NCI-H1694 treated with DMSO at 0.1 percent for 48 hours (cell line): ENCODE measurements around the gene ETV5.
"Not testable (repeated sequence)": the region's sequence is repeated elsewhere in the genome, so short reads cannot be mapped to it uniquely, and the experiment has no call there.

Experiments used
- DNase-seq: peaks from one replicate; lab custom pipeline; 2025; lab: John Stamatoyannopoulos, UW

Gene ETV5

GRCh38 chr3:186067360-186068242, 41.3 kb downstream of the ETV5 start:
- DNase-seq, result no peak

- DNase-seq, result no peak
These were observed 48.7 kb downstream of the ETV5 start for GRCh38 chr3:186060222-186060621.

DNA sequence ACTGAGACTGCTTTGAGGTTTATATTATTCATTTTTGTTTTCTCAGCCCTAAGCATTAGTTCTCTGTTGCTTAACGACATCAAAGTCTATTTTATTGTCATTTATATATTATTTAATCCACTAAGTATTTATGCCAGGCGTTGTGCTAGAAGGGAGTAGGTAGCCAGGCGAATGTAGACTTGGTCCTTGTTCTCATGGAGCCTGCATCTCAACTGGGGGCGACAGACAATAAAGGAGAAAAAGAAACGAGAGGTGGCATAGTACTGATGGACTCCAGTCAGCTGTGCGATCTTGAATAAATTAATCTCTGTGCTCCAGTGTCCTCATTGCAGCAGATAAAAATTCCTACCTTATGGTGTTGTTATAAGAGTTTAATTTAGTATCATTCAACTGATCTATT, 49.7 kb downstream of the ETV5 start:
- DNase-seq, result no peak

DNA sequence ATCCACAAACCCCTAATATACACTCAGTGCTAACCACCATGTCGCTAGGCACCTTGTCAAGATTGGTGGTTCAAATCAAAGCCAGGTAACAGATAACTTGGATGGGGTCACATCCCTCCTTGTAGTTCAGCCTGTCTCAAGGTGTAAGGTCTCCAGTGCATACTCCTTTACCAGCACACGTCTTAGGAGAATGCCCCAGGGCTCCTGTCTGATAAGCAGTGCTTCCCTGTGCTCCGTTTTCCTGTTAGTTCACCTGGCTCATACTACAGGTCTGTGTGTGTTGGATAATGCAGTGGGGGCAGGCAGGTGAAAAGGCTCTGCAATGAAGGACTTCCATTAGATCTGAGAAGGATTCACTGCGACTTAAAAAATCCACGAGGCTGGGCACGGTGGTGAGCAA, 50.7 kb downstream of the ETV5 start:
- DNase-seq, result no peak

DNA sequence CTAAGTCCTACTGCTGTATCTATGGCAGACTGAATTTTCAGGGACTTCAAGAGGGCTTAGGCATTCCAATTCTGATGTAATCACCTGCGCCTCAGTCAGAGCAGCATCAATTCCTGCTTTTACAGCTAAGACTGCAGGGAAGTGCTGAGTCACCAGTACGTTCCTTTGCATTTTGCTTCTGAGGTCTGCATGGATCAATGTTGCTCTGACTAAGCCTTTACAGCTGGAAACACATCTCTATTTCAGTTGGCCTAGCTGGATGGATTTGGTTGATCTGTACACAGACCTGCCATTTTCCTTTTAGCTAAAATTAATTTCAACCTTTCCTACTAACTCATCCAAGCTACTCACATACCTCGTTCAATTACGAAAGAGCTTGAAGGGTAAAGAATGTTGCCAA, 51.3 kb downstream of the ETV5 start:
- DNase-seq, result no peak

- DNase-seq, result no peak
These were observed 54.0 kb downstream of the ETV5 start for GRCh38 chr3:186054792-186055352.

DNA sequence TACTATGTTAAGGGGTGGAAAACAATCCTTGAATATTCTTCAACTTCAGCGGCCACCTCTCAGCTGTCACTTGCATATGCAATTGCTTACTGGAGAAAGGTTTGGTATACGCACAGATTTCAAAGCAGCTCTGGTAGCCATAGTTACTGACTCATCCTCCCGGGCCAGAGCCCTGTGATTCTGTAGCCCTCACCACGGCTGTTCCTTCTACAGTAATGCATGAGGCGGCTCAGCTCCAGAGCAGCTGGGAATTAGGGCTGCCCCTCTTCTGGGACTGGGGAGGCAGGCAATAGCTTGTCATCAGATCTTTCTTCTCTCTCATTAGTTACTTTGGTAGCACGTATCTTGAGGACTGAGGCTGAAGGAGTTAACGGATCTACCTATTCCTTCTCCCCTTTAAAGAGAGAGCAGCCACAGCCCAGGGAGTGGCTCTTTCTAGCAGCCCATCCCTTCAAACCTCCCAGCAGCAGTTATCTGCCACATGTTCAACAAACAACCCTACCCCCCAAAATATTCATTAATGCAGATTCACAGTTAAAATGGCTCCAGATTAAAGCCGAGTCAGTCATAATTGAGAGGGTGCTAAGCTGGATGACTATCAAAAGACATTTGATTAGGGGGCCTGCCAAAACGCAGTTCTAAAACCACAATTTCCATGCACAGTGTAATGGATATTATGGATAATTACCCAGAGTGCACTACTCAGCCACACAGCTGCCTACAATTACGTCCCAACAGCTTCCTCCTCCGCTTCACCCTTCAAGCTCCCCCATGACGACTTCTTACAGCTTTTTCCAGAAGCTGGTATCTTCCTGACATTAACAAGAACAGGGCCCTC, 54.7 kb downstream of the ETV5 start:
- no peak for DNase-seq

GRCh38 chr3:186052096-186052840, 56.6 kb downstream of the ETV5 start:
- no peak for DNase-seq

- DNase-seq, result no peak
These were observed 59.9 kb downstream of the ETV5 start for GRCh38 chr3:186049001-186049400.

GRCh38 chr3:186048119-186048518, 60.8 kb downstream of the ETV5 start:
- no peak for DNase-seq

GRCh38 chr3:186046838-186047237, 62.1 kb downstream of the ETV5 start:
- no peak for DNase-seq

- DNase-seq, result no peak
These were observed 63.9 kb downstream of the ETV5 start for GRCh38 chr3:186044968-186045367.

- DNase-seq, result no peak
These were observed 64.5 kb downstream of the ETV5 start for GRCh38 chr3:186044427-186044826.

GRCh38 chr3:186042521-186043202, 66.2 kb downstream of the ETV5 start:
- no peak for DNase-seq

GRCh38 chr3:186042036-186042435, 66.9 kb downstream of the ETV5 start:
- DNase-seq, result no peak

DNA sequence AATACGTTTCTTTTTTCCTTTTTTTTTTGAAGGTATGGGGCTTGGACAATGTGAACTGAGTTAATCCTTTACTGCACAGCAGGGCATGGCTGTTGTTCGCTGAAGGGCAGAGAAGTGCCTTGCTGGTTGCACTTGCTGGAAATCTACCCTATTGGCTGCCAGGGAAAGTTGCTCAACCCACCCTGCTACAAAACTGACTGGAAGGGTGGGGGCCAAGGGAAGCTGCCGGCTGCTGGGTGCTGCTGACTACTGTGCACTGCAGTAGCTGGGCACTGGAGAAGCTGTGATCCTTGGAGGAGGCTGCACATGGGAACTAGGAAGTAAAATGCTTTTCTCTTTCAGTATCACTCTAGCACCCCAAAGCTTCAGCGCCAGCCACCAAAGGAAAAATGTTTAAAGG, 70.5 kb downstream of the ETV5 start:
- no peak for DNase-seq

DNA sequence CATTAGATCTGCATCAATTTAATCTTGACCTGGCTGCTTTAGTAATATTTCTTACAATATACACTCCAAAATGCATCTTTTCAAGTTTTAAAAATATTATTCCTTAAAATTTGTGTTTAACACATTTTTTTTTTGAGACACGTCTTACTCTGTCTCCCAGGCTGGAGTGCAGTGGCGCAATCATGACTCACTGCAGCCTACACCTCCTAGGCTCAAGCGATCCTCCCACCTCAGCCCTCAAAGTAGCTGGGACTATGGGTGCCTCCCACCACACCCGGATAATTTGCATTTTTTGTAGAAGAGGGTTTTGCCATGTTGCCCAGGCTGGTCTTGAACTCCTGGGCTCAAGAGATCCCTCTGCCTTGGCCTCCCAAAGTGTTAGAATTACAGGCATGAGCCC, 73.6 kb downstream of the ETV5 start:
- DNase-seq, result no peak

GRCh38 chr3:186032321-186032720, 76.6 kb downstream of the ETV5 start:
- DNase-seq, result peak; percentile 17

GRCh38 chr3:186025993-186026392, 82.9 kb downstream of the ETV5 start:
- DNase-seq, result not testable (repeated sequence)

DNA sequence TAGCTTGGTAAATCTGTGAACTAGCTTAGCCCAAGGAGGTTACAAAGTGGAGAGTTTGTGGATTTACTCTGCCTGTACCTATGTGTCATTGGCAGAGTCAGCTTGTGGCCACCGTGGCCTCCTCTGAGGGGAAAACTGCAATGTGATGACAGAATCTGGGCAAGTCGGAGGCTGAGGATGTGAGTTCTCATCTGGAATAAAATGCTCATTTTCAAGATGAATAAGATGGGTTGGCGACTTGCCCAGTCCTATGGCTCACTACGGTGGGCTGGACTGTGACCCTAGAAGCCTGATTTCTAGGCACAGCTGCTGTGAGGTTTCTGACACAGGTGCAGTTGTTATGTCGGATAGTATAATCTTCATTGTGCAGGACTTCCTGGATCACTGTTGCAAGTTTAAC, 83.7 kb downstream of the ETV5 start:
- DNase-seq, result no peak

DNA sequence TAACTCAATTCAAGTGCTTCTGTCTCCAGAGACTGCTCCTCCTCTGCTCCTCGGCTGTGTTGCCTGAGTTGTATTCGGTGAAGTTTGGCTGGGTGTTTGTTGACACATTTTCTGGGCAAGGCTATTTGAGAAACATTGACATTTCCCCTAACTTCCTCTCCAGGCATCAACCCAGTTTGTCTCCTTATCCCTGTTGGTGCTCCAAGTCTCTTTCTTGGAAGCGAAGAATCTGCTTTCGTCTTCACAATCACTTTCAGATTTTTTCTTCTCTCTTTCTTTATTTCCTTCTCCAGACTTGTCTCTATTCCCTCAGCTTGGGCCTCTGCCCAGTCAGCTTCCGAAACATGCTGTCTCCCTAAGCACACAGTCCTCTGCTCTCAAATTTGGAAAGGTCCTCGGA, 84.7 kb downstream of the ETV5 start:
- no peak for DNase-seq

GRCh38 chr3:186022931-186023330, 86.0 kb downstream of the ETV5 start:
- DNase-seq, result no peak
